ENCODE results near the gene MPP4. TPM values are rescaled to one million over a fixed set of nuclear protein-coding genes. Genes with fewer than 3 reads are reported as not detected.

The MPP4 gene
- total RNA-seq, 1 experiment from 2014 or later = not detected

GRCh38 chr2:201608021-201608420, 90.4 kb downstream of the MPP4 start:
- H2BK15ac ChIP-seq (ENCODE audit: low read depth, low read length) = no peak overlapping the region
- Mint-ChIP-seq H3K27ac (no peak overlapping the region), H3K36me3 (ENCODE audit: insufficient read depth in 1 of 3, low read depth in 3 of 3) (peaks cover 2 to 11% (median 2%) of the 10 kb centered on the region in 3 experiments; a peak in 4 of 7 replicates), H3K4me3 (no peak overlapping the region), H3K27me3 (ENCODE audit: low read depth) (no peaks in the 10 kb centered on the region; the same call in 1 of the 2 replicates), H3K4me1 (0 out of 4 replicates have a peak, but pooled peaks cover 0 to 2% of the 10 kb centered on the region in 2 experiments), H3K9me3 (peaks cover 20 to 29% of the 10 kb centered on the region in 2 experiments)
- H3K4ac ChIP-seq (ENCODE audit: low read depth, low read length) = no peak overlapping the region
- no peak overlapping the region for H2BK12ac ChIP-seq (ENCODE audit: insufficient read length, low read depth, low read length)
- H3K18ac ChIP-seq (ENCODE audit: insufficient read length, low read depth, low read length) = no peak overlapping the region
- TF ChIP-seq CTCF (conservative IDR thresholded peaks at IDR 0.05) = no peak
- H2AFZ ChIP-seq (ENCODE audit: low read length) = no peak overlapping the region
- no peaks in the 10 kb centered on the region for H3K9me3 ChIP-seq (ENCODE audit: control insufficient read depth, low read depth, low read length)
- WGBS (ENCODE audit: extremely low coverage, insufficient read length, low lambda C conversion rate) = no CpG with 5 or more reads among the region's 1 CpG
- H2AK5ac ChIP-seq (ENCODE audit: insufficient read length, low read length) = no peak overlapping the region
- H3K56ac ChIP-seq (ENCODE audit: insufficient read length, low read depth, low read length) = no peak overlapping the region
- no peaks in the 10 kb centered on the region for H3K27me3 ChIP-seq (ENCODE audit: insufficient read depth, low read length)
- no peak overlapping the region for H4K91ac ChIP-seq (ENCODE audit: insufficient read length, low read depth, low read length)
- H4K5ac ChIP-seq (ENCODE audit: insufficient read length, low read depth, low read length) = no peak overlapping the region
- H3K79me2 ChIP-seq (ENCODE audit: insufficient read depth, low read length) = no peaks in the 10 kb centered on the region
- H3T11ph ChIP-seq (ENCODE audit: low read length) = no peak overlapping the region
- no peak overlapping the region for H2BK5ac ChIP-seq (ENCODE audit: insufficient read length, low read length)
- H2BK20ac ChIP-seq (ENCODE audit: low read depth, low read length, poor library complexity, severe bottlenecking) = no peak overlapping the region
- no peak overlapping the region for H4K8ac ChIP-seq (replicated peaks; ENCODE audit: insufficient read length, low read depth, low read length)
- H3K79me1 ChIP-seq (ENCODE audit: insufficient read depth, low read depth, low read length, poor library complexity, severe bottlenecking) = no peaks in the 10 kb centered on the region
- no peaks in the 10 kb centered on the region for H3K23me2 ChIP-seq (ENCODE audit: insufficient read length, low read depth, low read length, poor library complexity, severe bottlenecking)
- no peak overlapping the region for H3K9ac ChIP-seq (ENCODE audit: extremely low read depth, insufficient read length, low read length)
- DNase-seq = no peak
- H3K4me2 ChIP-seq (ENCODE audit: insufficient read depth, insufficient read length, low read length) = no peak overlapping the region
- H3K14ac ChIP-seq (ENCODE audit: insufficient read depth, low read length) = no peak overlapping the region
- no peaks in the 10 kb centered on the region for H3K4me1 ChIP-seq (ENCODE audit: insufficient read depth, low read length)
- H4K20me1 ChIP-seq (ENCODE audit: control insufficient read depth, insufficient read depth, insufficient read length) = no peaks in the 10 kb centered on the region
- no peak overlapping the region for H3K27ac ChIP-seq (ENCODE audit: insufficient read length, low read depth, low read length)
- H3K23ac ChIP-seq (ENCODE audit: insufficient read length, low read depth, low read length) = no peak overlapping the region
- H2BK120ac ChIP-seq (ENCODE audit: low read depth, low read length, poor library complexity, severe bottlenecking) = no peak overlapping the region
